ENCODE data around the gene WNK2.

DNA sequence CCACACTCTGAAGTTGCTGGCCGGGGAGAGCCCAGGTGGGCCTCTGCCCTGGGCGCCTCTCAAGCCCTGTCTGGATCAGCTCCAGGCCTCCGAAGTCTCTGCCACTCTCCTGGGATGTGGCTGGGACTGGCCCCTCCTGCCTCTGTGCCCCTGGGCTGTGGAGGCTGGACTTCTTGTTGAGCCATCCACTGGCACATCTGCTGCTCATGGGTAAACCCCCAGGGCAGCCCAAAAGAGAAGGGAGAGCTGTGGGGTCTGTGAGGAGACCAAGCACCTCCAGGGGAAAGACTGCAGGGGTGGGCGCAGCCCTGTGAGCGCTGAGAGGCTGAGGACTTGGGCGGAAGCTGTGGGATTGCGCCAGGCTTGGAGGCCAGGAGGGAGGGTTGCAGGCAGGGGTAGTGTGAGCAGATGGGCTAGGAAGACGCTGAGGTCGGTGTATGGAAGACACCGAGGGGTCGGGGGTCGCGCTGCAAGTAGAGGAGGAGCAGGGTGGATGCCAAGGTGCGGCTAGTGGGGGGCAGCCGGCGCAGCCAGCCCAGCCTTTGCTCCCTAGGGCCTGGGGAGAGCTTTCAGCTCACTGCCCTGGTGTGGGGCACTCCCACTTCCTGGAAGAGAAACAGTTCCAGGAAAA lies 118.1 kb downstream of the WNK2 start:
- TF ChIP-seq CTCF (conservative IDR thresholded peaks at IDR 0.05 in 1 of 2, IDR thresholded peaks at IDR 0.05 in 1 of 2; ENCODE audit: extremely low read depth in 1 of 2, insufficient read depth in 1 of 2, low read depth in 1 of 2, low read length in 2 of 2) (no peak), EZH2 (IDR thresholded peaks at IDR 0.05; ENCODE audit: borderline replicate concordance, low read length) (no peak)

All from mammary epithelial cell (primary cell).